HepG2 (cell line): ENCODE results near the gene KIF2C.

Experiments used
- BRCA1 ChIP-seq: sonication (generic); formaldehyde crosslinking; IDR thresholded peaks from 2 replicates; pipeline ENCODE4 v1.4.0; 2020; ENCODE audit warnings: missing genetic modification reagents
- CTCF ChIP-seq: sonication (generic); formaldehyde crosslinking; IDR thresholded peaks from 2 replicates; pipeline ENCODE4 v1.5.0; 2020; ENCODE audit warnings: mild to moderate bottlenecking, missing genetic modification reagents, moderate library complexity
- FOXK2 ChIP-seq: fragments of 450-650 bp; IDR thresholded peaks from 2 replicates; pipeline ENCODE4 v1.6.1; 2016
- HOXA3 ChIP-seq: sonication (generic); formaldehyde crosslinking; IDR thresholded peaks from 2 replicates; pipeline ENCODE4 v1.5.0; 2020; ENCODE audit warnings: missing genetic modification reagents
- MYC ChIP-seq: sonication (generic); formaldehyde crosslinking; IDR thresholded peaks from 2 replicates; pipeline ENCODE4 v1.9.0; 2021; ENCODE audit warnings: missing genetic modification reagents, borderline replicate concordance
- NBN ChIP-seq: fragments of 450-650 bp; conservative IDR thresholded peaks from 2 replicates; pipeline ENCODE4 v1.6.1; 2017
- NFIB ChIP-seq: sonication (generic); formaldehyde crosslinking; IDR thresholded peaks from 2 replicates; pipeline ENCODE4 v1.9.0; 2021; ENCODE audit warnings: missing genetic modification reagents, mild to moderate bottlenecking, borderline replicate concordance
- POLR2A ChIP-seq, 2 experiments: IDR thresholded peaks; 2 replicates each; pipeline ENCODE4 v1.6.1; 2011; ENCODE audit warnings: low read depth in 2 of 2, low read length in 2 of 2, mild to moderate bottlenecking in 1 of 2, moderate library complexity in 1 of 2; ENCODE audit not compliant: insufficient read depth in 1 of 2
- TCF7L2 ChIP-seq: IDR thresholded peaks from 2 replicates; pipeline ENCODE4 v1.6.1; 2011; ENCODE audit warnings: mild to moderate bottlenecking, low read depth, low read length, moderate library complexity

GRCh38 chr1:44802306-44803061 lies 62.8 kb downstream of the KIF2C start:
- TF ChIP-seq BRCA1 (CRISPR knock-in tag) (no peak), POLR2A (IDR thresholded peaks at IDR 0.05; ENCODE audit: insufficient read depth in 1 of 2, low read depth in 2 of 2, low read length in 2 of 2) (0 out of 4 replicates have a peak, but pooled peaks of 1 of the 2 experiments have one; percentile 34), CTCF (no peak), FOXK2 (no peak), NBN (no peak), TCF7L2 (no peak), HOXA3 (CRISPR knock-in tag) (peak; percentile 15; the same call in 1 of the 2 replicates), MYC (CRISPR knock-in tag) (no peak), NFIB (CRISPR knock-in tag) (no peak)
